Naive thymus-derived CD8-positive, alpha-beta T cell (primary cell): ENCODE measurements around the gene ACAD9. TPM values are rescaled to one million over a fixed set of nuclear protein-coding genes. Genes with fewer than 3 reads are reported as not detected.
A peak's percentile ranks its signal among the peaks of the same experiment; 100 is the strongest.
"Not testable (repeated sequence)": the region's sequence is repeated elsewhere in the genome, so short reads cannot be mapped to it uniquely, and the experiment has no call there.

Experiments
- ATAC-seq, 2 donors: fragments of 150-1000 bp; cut with Tn5 transposase in 1 of 2; sonication (Bioruptor Pico), chemical (Tn5 transposase) in 1 of 2; 1 replicate in 1 of 2; 2 replicates in 1 of 2; pipeline ENCODE4 v1.10.0; 2021; ENCODE audit warnings: mild to moderate bottlenecking in 2 of 2, moderate library complexity in 2 of 2
- POLR2A ChIA-PET: fragments of 350-600 bp; sonication (Branson Sonifier 250); formaldehyde crosslinking; loops from one replicate; lab custom pipeline; 2021; ENCODE audit warnings: antibody characterized with exemption; lab: Charles Lee
- DNase-seq, 10 donors: peaks; one replicate each; pipeline versions ENCODE4 v3.0.0 to v3.0.0-alpha.2; 2020 to 2022
- H3K27ac Mint-ChIP-seq, 10 donors: one replicate each; pipeline ENCODE4 v1.8.0; 2020 to 2022; ENCODE audit warnings: mild to moderate bottlenecking in 10 of 10, mixed read lengths in 10 of 10, moderate library complexity in 4 of 10, inconsistent platforms in 1 of 10
- H3K27me3 Mint-ChIP-seq, 5 donors: one replicate each; pipeline ENCODE4 v1.8.0; 2021 to 2022; ENCODE audit warnings: mixed read lengths in 5 of 5
- H3K36me3 Mint-ChIP-seq, 3 donors: one replicate each; pipeline ENCODE4 v1.8.0; 2020 to 2022; ENCODE audit warnings: mixed read lengths in 3 of 3, mild to moderate bottlenecking in 2 of 3, inconsistent platforms in 1 of 3
- H3K4me1 Mint-ChIP-seq, 4 donors: one replicate each; pipeline ENCODE4 v1.8.0; 2021 to 2022; ENCODE audit warnings: mixed read lengths in 4 of 4
- H3K4me3 Mint-ChIP-seq, 10 donors: one replicate each; pipeline ENCODE4 v1.8.0; 2020 to 2022; ENCODE audit warnings: mild to moderate bottlenecking in 10 of 10, mixed read lengths in 10 of 10, moderate library complexity in 6 of 10, inconsistent platforms in 1 of 10
- H3K9me3 Mint-ChIP-seq, 9 donors: one replicate each; pipeline ENCODE4 v1.8.0; 2020 to 2022; ENCODE audit warnings: mixed read lengths in 9 of 9, mild to moderate bottlenecking in 3 of 9, inconsistent platforms in 1 of 9, moderate library complexity in 1 of 9
- polyA plus RNA-seq, 3 donors: library from polyadenylated mRNA; unstranded; fragments of 300-500 nt; fragmentation: Illumina TruSeq; gene quantifications; one replicate each; pipeline ENCODE4 v1.2.3, GENCODE V29; 2021
- total RNA-seq, 8 experiments: library from RNA in 2 of 8; stranded (reverse) in 2 of 8; gene quantifications; one replicate each; pipeline ENCODE4 v1.2.3 and lab custom pipeline; 2021 to 2026

ACAD9 gene
- total and polyA plus RNA-seq, 5 experiments from 2014 or later: 14.0 to 61.3 (median 20.4) TPM

GRCh38 chr3:128879991-128880390 lies 571 bp downstream of the ACAD9 start:
- Mint-ChIP-seq H3K4me3 (peak overlapping the region; percentile 85 to 95 (median 93)), H3K27me3 (peaks cover 0 to 5% (median 0%) of the 10 kb centered on the region in 5 donors), H3K4me1 (peaks cover 36 to 81% (median 77%) of the 10 kb centered on the region in 4 donors), H3K9me3 (no peaks in the 10 kb centered on the region), H3K36me3 (peaks cover 0 to 27% (median 0%) of the 10 kb centered on the region in 3 donors), H3K27ac (peak overlapping the region; percentile 93 to 99 (median 98))
- DNase-seq: peak in 1 of 10 donors; percentile 2
- no peak for ATAC-seq
- POLR2A ChIA-PET: interaction anchor here (0.7 to 3.2 kb wide), 5 partner anchors 9 to 400 kb away, joined by 3 to 29 read pairs (median 3); partner anchors contain the start of gene RAB43

GRCh38 chr3:128880455-128880854 lies 1.0 kb downstream of the ACAD9 start:
- Mint-ChIP-seq H3K4me1 (peaks cover 35 to 78% (median 75%) of the 10 kb centered on the region in 4 donors), H3K4me3 (peak overlapping the region; percentile 85 to 95 (median 93)), H3K36me3 (peaks cover 0 to 31% (median 0%) of the 10 kb centered on the region in 3 donors), H3K27ac (peak overlapping the region; percentile 93 to 99 (median 98))
- not testable (repeated sequence) for H3K27me3 Mint-ChIP-seq, DNase-seq, H3K9me3 Mint-ChIP-seq, ATAC-seq
- POLR2A ChIA-PET: interaction anchor here (3.2 kb wide), 1 partner anchor 43 kb away, joined by 29 read pairs; no protein-coding TSS in a partner anchor

- no peaks in the 10 kb centered on the region for H3K9me3 Mint-ChIP-seq
- H3K27ac Mint-ChIP-seq: peak overlapping the region in 7 of 10 donors; percentile 14 to 93 (median 48)
- peak overlapping the region in 8 of 10 donors; percentile 16 to 95 (median 81) for H3K4me3 Mint-ChIP-seq
- peaks cover 0 to 5% (median 0%) of the 10 kb centered on the region in 5 donors for H3K27me3 Mint-ChIP-seq
- POLR2A ChIA-PET: no interaction called here
- peaks cover 0 to 33% (median 0%) of the 10 kb centered on the region in 3 donors for H3K36me3 Mint-ChIP-seq
- ATAC-seq (no peak), DNase-seq (no peak)
- peaks cover 32 to 71% (median 67%) of the 10 kb centered on the region in 4 donors for H3K4me1 Mint-ChIP-seq
These were observed 2.2 kb downstream of the ACAD9 start for GRCh38 chr3:128881576-128881975.

GRCh38 chr3:128882719-128883118 lies 3.3 kb downstream of the ACAD9 start:
- H3K36me3 Mint-ChIP-seq: peaks cover 0 to 41% (median 0%) of the 10 kb centered on the region in 3 donors
- H3K27ac Mint-ChIP-seq: peak overlapping the region in 4 of 10 donors; percentile 14 to 77 (median 33)
- H3K27me3 Mint-ChIP-seq: peaks cover 0 to 5% (median 0%) of the 10 kb centered on the region in 5 donors
- peak overlapping the region in 3 of 10 donors; percentile 2 to 85 (median 57) for H3K4me3 Mint-ChIP-seq
- POLR2A ChIA-PET: no interaction called here
- DNase-seq (no peak), ATAC-seq (no peak)
- H3K9me3 Mint-ChIP-seq: no peaks in the 10 kb centered on the region
- peaks cover 30 to 62% (median 62%) of the 10 kb centered on the region in 4 donors for H3K4me1 Mint-ChIP-seq

- Mint-ChIP-seq H3K27me3 (no peaks in the 10 kb centered on the region), H3K9me3 (no peaks in the 10 kb centered on the region), H3K27ac (peak overlapping the region in 4 of 10 donors; percentile 24 to 60 (median 48)), H3K36me3 (peaks cover 0 to 55% (median 0%) of the 10 kb centered on the region in 3 donors), H3K4me1 (peaks cover 21 to 42% (median 40%) of the 10 kb centered on the region in 4 donors), H3K4me3 (no peak overlapping the region)
- ATAC-seq: no peak
- POLR2A ChIA-PET: no interaction called here
- DNase-seq: no peak
These were observed 5.6 kb downstream of the ACAD9 start for GRCh38 chr3:128884992-128885391.

GRCh38 chr3:128889139-128889894 lies 9.9 kb downstream of the ACAD9 start:
- Mint-ChIP-seq H3K4me1 (peaks cover 0 to 10% (median under 1%) of the 10 kb centered on the region in 4 donors), H3K9me3 (no peaks in the 10 kb centered on the region), H3K36me3 (peaks cover 0 to 58% (median 2%) of the 10 kb centered on the region in 3 donors), H3K27ac (peak overlapping the region in 1 of 10 donors; percentile 12), H3K4me3 (no peak overlapping the region), H3K27me3 (no peaks in the 10 kb centered on the region)
- DNase-seq: no peak
- ATAC-seq: no peak
- POLR2A ChIA-PET: interaction anchor here (0.9 kb wide), 1 partner anchor 9 kb away, joined by 3 read pairs; no protein-coding TSS in a partner anchor

- POLR2A ChIA-PET: no interaction called here
- Mint-ChIP-seq H3K4me1 (peaks cover 0 to 4% (median 2%) of the 10 kb centered on the region in 4 donors), H3K36me3 (peaks cover 4 to 87% (median 19%) of the 10 kb centered on the region in 3 donors), H3K27ac (peak overlapping the region in 3 of 10 donors; percentile 22 to 63 (median 46)), H3K27me3 (no peaks in the 10 kb centered on the region), H3K4me3 (no peak overlapping the region), H3K9me3 (no peaks in the 10 kb centered on the region)
- ATAC-seq: no peak
- no peak for DNase-seq
These were observed 16.6 kb downstream of the ACAD9 start for GRCh38 chr3:128895843-128896697.

- H3K9me3 Mint-ChIP-seq: no peaks in the 10 kb centered on the region
- H3K4me3 Mint-ChIP-seq: no peak overlapping the region
- ATAC-seq (no peak), DNase-seq (no peak)
- H3K27me3 Mint-ChIP-seq: no peaks in the 10 kb centered on the region
- POLR2A ChIA-PET: no interaction called here
- H3K27ac Mint-ChIP-seq: peak overlapping the region in 1 of 10 donors; percentile 46
- peaks cover 0 to 1% (median 0%) of the 10 kb centered on the region in 4 donors for H3K4me1 Mint-ChIP-seq
- peaks cover 5 to 92% (median 39%) of the 10 kb centered on the region in 3 donors for H3K36me3 Mint-ChIP-seq
These were observed 23.0 kb downstream of the ACAD9 start for GRCh38 chr3:128902426-128902825.

- peaks cover 5 to 81% (median 39%) of the 10 kb centered on the region in 3 donors for H3K36me3 Mint-ChIP-seq
- DNase-seq (no peak), ATAC-seq (no peak)
- H3K9me3 Mint-ChIP-seq: no peaks in the 10 kb centered on the region
- H3K4me3 Mint-ChIP-seq: no peak overlapping the region
- POLR2A ChIA-PET: no interaction called here
- H3K27ac Mint-ChIP-seq: no peak overlapping the region
- H3K27me3 Mint-ChIP-seq: no peaks in the 10 kb centered on the region
- peaks cover 0 to 1% (median 0%) of the 10 kb centered on the region in 4 donors for H3K4me1 Mint-ChIP-seq
These were observed 24.1 kb downstream of the ACAD9 start for GRCh38 chr3:128903501-128903900.

- POLR2A ChIA-PET: no interaction called here
- DNase-seq: no peak
- Mint-ChIP-seq H3K4me3 (no peak overlapping the region), H3K4me1 (no peaks in the 10 kb centered on the region), H3K36me3 (peaks cover 0 to 60% (median 35%) of the 10 kb centered on the region in 3 donors), H3K9me3 (no peaks in the 10 kb centered on the region), H3K27ac (peak overlapping the region in 2 of 10 donors; percentile 58 to 75), H3K27me3 (no peaks in the 10 kb centered on the region)
- ATAC-seq: no peak
These were observed 26.8 kb downstream of the ACAD9 start for GRCh38 chr3:128906031-128906803.

GRCh38 chr3:128906804-128907525 lies 27.5 kb downstream of the ACAD9 start:
- no peak for DNase-seq
- Mint-ChIP-seq H3K27ac (peak overlapping the region in 3 of 10 donors; percentile 71 to 79 (median 75)), H3K9me3 (no peaks in the 10 kb centered on the region), H3K4me3 (no peak overlapping the region), H3K27me3 (no peaks in the 10 kb centered on the region), H3K4me1 (no peaks in the 10 kb centered on the region), H3K36me3 (peaks cover 0 to 57% (median 28%) of the 10 kb centered on the region in 3 donors)
- ATAC-seq: no peak
- POLR2A ChIA-PET: interaction anchor here (0.5 kb wide), 1 partner anchor 109 kb away, joined by 4 read pairs; no protein-coding TSS in a partner anchor
